ENCODE data around the gene TOGARAM2.

Gene TOGARAM2

DNA sequence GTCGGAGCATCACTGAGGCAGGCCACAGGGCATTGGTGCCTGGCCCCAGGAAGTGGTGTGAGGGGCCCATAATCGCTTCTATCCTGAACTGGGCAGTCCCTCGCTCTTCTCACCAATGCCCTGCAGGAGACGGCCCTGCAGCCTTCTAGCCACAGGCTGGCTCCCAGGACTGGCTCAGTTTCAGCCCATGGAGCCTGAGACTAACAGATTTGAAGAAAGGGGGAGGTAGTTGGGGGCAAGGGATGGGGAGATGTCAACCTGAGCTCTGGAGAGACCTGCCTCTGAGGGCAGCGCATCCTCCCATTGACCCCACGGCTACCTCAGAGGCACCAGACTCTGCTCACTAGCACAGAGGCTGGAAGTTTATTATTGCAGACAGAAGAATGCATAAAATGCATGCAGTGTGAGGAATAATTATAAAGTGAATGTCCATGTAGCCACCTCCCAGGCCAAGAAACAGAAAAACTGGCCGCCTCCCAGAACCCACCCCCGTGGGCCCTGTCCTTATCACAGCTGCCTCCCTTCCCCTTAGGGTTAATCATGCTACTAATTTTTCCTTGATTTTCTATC lies 1.4 kb downstream of the TOGARAM2 start:
- no CpG with 5 or more reads among the region's 8 CpGs for WGBS (ENCODE audit: extremely low coverage, insufficient coverage, insufficient read length)
- H3K36me3 ChIP-seq (ENCODE audit: control insufficient read depth in 1 of 2, insufficient read depth in 2 of 2, low read length in 2 of 2): no peaks in the 10 kb centered on the region
- H2BK120ac ChIP-seq (ENCODE audit: insufficient read depth, low read length, poor library complexity): no peak overlapping the region
- H2BK5ac ChIP-seq (ENCODE audit: low read depth, low read length, poor library complexity): no peak overlapping the region
- no peak overlapping the region for H2BK12ac ChIP-seq (ENCODE audit: low read length)
- no peak overlapping the region for H2AFZ ChIP-seq (ENCODE audit: insufficient read depth, low read length, poor library complexity)
- no peaks in the 10 kb centered on the region for H3K79me2 ChIP-seq (ENCODE audit: control insufficient read depth, insufficient read depth, low read length, poor library complexity)
- no peak overlapping the region for H3K18ac ChIP-seq (ENCODE audit: low read length)
- no peak overlapping the region for H3K27ac ChIP-seq (ENCODE audit: low read depth, low read length)
- H4K8ac ChIP-seq (ENCODE audit: low read depth, low read length): no peak overlapping the region
- H3K4me1 ChIP-seq (ENCODE audit: control insufficient read depth in 1 of 2, insufficient read depth in 2 of 2, low read length in 2 of 2): no peaks in the 10 kb centered on the region
- peaks cover 1% of the 10 kb centered on the region for H3K9me3 ChIP-seq (ENCODE audit: insufficient read depth, low read depth, low read length)
- H3K4ac ChIP-seq (ENCODE audit: low read depth, low read length): no peak overlapping the region
- no peak overlapping the region for H3K4me3 ChIP-seq (ENCODE audit: low read depth, low read length)
- H3K9ac ChIP-seq (ENCODE audit: low read length): no peak overlapping the region
- no peak overlapping the region for H4K91ac ChIP-seq (ENCODE audit: low read depth, low read length)
- H3K4me2 ChIP-seq (ENCODE audit: low read length): no peak overlapping the region
- no peaks in the 10 kb centered on the region for H3K27me3 ChIP-seq (ENCODE audit: insufficient read depth, low read length)
- H2AK5ac ChIP-seq (ENCODE audit: low read length): no peak overlapping the region
- H4K12ac ChIP-seq (ENCODE audit: low read depth, low read length): no peak overlapping the region
- H3K23ac ChIP-seq (ENCODE audit: low read length): no peak overlapping the region
- H3K79me1 ChIP-seq (ENCODE audit: low read length): no peaks in the 10 kb centered on the region
- DNase-seq: peak in 1 of 2 donors; percentile 48
- no peak overlapping the region for H3K14ac ChIP-seq (ENCODE audit: low read length)

DNA sequence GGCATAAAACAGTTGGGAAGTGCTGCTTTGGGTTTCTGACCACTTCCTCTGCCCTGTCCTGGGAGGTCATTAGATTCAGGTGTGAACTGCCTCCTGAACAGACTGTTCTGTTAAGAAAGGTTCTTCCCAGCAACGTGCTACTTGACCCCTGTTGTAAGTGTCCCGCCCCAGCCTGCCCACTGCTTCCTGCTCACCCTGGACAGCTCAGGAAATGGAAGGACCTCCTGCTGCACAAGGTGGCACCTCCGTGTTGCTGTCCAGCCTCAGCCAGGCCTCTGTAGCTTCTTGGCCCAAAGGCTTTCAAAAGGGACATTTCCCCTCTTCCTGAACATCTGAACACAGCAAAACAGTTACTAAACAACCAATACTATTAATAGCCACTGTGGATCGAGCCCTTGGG lies 5.3 kb downstream of the TOGARAM2 start:
- DNase-seq: no peak
- Histone ChIP-seq H4K12ac (ENCODE audit: low read depth, low read length) (no peak overlapping the region), H3K27ac (ENCODE audit: low read depth, low read length) (no peak overlapping the region), H3K9me3 (ENCODE audit: insufficient read depth, low read depth, low read length) (peaks cover 1% of the 10 kb centered on the region), H2BK120ac (ENCODE audit: insufficient read depth, low read length, poor library complexity) (no peak overlapping the region), H3K36me3 (ENCODE audit: control insufficient read depth in 1 of 2, insufficient read depth in 2 of 2, low read length in 2 of 2) (no peaks in the 10 kb centered on the region), H3K4me2 (ENCODE audit: low read length) (no peak overlapping the region), H3K18ac (ENCODE audit: low read length) (no peak overlapping the region), H3K14ac (ENCODE audit: low read length) (no peak overlapping the region), H4K91ac (ENCODE audit: low read depth, low read length) (no peak overlapping the region), H2BK5ac (ENCODE audit: low read depth, low read length, poor library complexity) (no peak overlapping the region), H2BK12ac (ENCODE audit: low read length) (no peak overlapping the region), H3K79me1 (ENCODE audit: low read length) (no peaks in the 10 kb centered on the region), H3K27me3 (ENCODE audit: insufficient read depth, low read length) (no peaks in the 10 kb centered on the region), H3K4me1 (ENCODE audit: control insufficient read depth in 1 of 2, insufficient read depth in 2 of 2, low read length in 2 of 2) (no peaks in the 10 kb centered on the region), H3K9ac (ENCODE audit: low read length) (no peak overlapping the region), H3K4ac (ENCODE audit: low read depth, low read length) (no peak overlapping the region), H3K23ac (ENCODE audit: low read length) (no peak overlapping the region), H3K79me2 (ENCODE audit: control insufficient read depth, insufficient read depth, low read length, poor library complexity) (no peaks in the 10 kb centered on the region), H2AFZ (ENCODE audit: insufficient read depth, low read length, poor library complexity) (no peak overlapping the region), H4K8ac (ENCODE audit: low read depth, low read length) (no peak overlapping the region), H2AK5ac (ENCODE audit: low read length) (no peak overlapping the region), H3K4me3 (ENCODE audit: low read depth, low read length) (no peak overlapping the region)
- no CpG with 5 or more reads among the region's 4 CpGs for WGBS (ENCODE audit: extremely low coverage, insufficient coverage, insufficient read length)

DNA sequence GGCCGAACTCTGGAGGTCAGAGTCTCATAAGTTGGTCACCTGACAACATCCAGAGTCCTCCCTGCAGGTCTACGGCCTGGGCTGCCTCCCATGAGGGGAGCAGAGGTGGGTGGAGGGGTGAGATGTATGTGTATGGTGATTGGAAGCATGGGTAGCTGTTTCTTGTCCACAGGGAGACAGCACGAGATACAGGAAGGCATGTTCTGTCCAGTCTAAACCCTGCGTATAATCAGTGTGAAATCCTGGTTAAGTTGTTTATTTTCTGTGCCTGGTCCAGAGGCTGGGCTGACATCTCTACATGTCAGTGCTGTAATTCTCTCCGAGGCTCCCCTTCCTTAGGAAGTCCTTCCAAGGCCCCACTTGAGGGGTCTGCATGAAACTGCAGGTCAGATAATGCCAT lies 8.9 kb downstream of the TOGARAM2 start:
- H3K14ac ChIP-seq (ENCODE audit: low read length): no peak overlapping the region
- no peak for DNase-seq
- no peak overlapping the region for H2BK120ac ChIP-seq (ENCODE audit: insufficient read depth, low read length, poor library complexity)
- no peak overlapping the region for H3K18ac ChIP-seq (ENCODE audit: low read length)
- H3K4me3 ChIP-seq (ENCODE audit: low read depth, low read length): no peak overlapping the region
- no peaks in the 10 kb centered on the region for H3K79me1 ChIP-seq (ENCODE audit: low read length)
- no peaks in the 10 kb centered on the region for H3K4me1 ChIP-seq (ENCODE audit: control insufficient read depth in 1 of 2, insufficient read depth in 2 of 2, low read length in 2 of 2)
- no peak overlapping the region for H2AFZ ChIP-seq (ENCODE audit: insufficient read depth, low read length, poor library complexity)
- no peaks in the 10 kb centered on the region for H3K36me3 ChIP-seq (ENCODE audit: control insufficient read depth in 1 of 2, insufficient read depth in 2 of 2, low read length in 2 of 2)
- H4K12ac ChIP-seq (ENCODE audit: low read depth, low read length): no peak overlapping the region
- WGBS (ENCODE audit: extremely low coverage, insufficient coverage, insufficient read length): no CpG with 5 or more reads among the region's 5 CpGs
- no peak overlapping the region for H3K27ac ChIP-seq (ENCODE audit: low read depth, low read length)
- no peak overlapping the region for H4K8ac ChIP-seq (ENCODE audit: low read depth, low read length)
- H3K4me2 ChIP-seq (ENCODE audit: low read length): no peak overlapping the region
- no peaks in the 10 kb centered on the region for H3K9me3 ChIP-seq (ENCODE audit: insufficient read depth, low read depth, low read length)
- no peak overlapping the region for H2BK12ac ChIP-seq (ENCODE audit: low read length)
- H2BK5ac ChIP-seq (ENCODE audit: low read depth, low read length, poor library complexity): no peak overlapping the region
- no peak overlapping the region for H3K4ac ChIP-seq (ENCODE audit: low read depth, low read length)
- no peak overlapping the region for H4K91ac ChIP-seq (ENCODE audit: low read depth, low read length)
- no peaks in the 10 kb centered on the region for H3K27me3 ChIP-seq (ENCODE audit: insufficient read depth, low read length)
- H3K23ac ChIP-seq (ENCODE audit: low read length): no peak overlapping the region
- H2AK5ac ChIP-seq (ENCODE audit: low read length): no peak overlapping the region
- no peak overlapping the region for H3K9ac ChIP-seq (ENCODE audit: low read length)
- no peaks in the 10 kb centered on the region for H3K79me2 ChIP-seq (ENCODE audit: control insufficient read depth, insufficient read depth, low read length, poor library complexity)

DNA sequence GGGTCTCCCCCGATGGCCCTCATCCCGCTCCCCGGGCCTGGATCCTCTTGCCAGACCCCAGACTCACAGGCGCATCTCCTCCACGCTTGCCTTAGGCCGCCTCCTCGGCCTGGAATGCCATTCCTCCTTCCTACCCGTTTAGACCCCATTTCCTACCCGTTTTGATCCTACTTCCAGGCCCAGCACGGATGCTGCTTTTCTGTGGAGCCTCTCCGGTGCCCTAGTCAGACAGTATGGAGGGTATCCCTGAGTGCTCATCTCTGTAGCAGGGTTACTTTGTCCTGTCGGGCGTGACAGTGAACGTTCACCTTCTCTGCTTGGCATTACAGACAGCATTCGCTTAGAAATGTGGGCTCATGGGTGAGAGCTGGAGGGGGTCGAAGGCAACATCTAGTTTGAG lies 9.3 kb downstream of the TOGARAM2 start:
- no CpG with 5 or more reads among the region's 16 CpGs for WGBS (ENCODE audit: extremely low coverage, insufficient coverage, insufficient read length)
- H3K79me2 ChIP-seq (ENCODE audit: control insufficient read depth, insufficient read depth, low read length, poor library complexity): no peaks in the 10 kb centered on the region
- no peaks in the 10 kb centered on the region for H3K36me3 ChIP-seq (ENCODE audit: control insufficient read depth in 1 of 2, insufficient read depth in 2 of 2, low read length in 2 of 2)
- no peak overlapping the region for H3K14ac ChIP-seq (ENCODE audit: low read length)
- H3K9me3 ChIP-seq (ENCODE audit: insufficient read depth, low read depth, low read length): no peaks in the 10 kb centered on the region
- no peak overlapping the region for H4K8ac ChIP-seq (ENCODE audit: low read depth, low read length)
- no peaks in the 10 kb centered on the region for H3K79me1 ChIP-seq (ENCODE audit: low read length)
- H2AK5ac ChIP-seq (ENCODE audit: low read length): no peak overlapping the region
- H2AFZ ChIP-seq (ENCODE audit: insufficient read depth, low read length, poor library complexity): no peak overlapping the region
- H2BK12ac ChIP-seq (ENCODE audit: low read length): no peak overlapping the region
- H3K18ac ChIP-seq (ENCODE audit: low read length): no peak overlapping the region
- H2BK5ac ChIP-seq (ENCODE audit: low read depth, low read length, poor library complexity): no peak overlapping the region
- H2BK120ac ChIP-seq (ENCODE audit: insufficient read depth, low read length, poor library complexity): no peak overlapping the region
- no peak overlapping the region for H3K4me3 ChIP-seq (ENCODE audit: low read depth, low read length)
- H3K4me1 ChIP-seq (ENCODE audit: control insufficient read depth in 1 of 2, insufficient read depth in 2 of 2, low read length in 2 of 2): no peaks in the 10 kb centered on the region
- no peak overlapping the region for H3K23ac ChIP-seq (ENCODE audit: low read length)
- no peak overlapping the region for H3K4me2 ChIP-seq (ENCODE audit: low read length)
- H4K12ac ChIP-seq (ENCODE audit: low read depth, low read length): no peak overlapping the region
- no peak overlapping the region for H3K4ac ChIP-seq (ENCODE audit: low read depth, low read length)
- no peak overlapping the region for H4K91ac ChIP-seq (ENCODE audit: low read depth, low read length)
- H3K9ac ChIP-seq (ENCODE audit: low read length): no peak overlapping the region
- no peaks in the 10 kb centered on the region for H3K27me3 ChIP-seq (ENCODE audit: insufficient read depth, low read length)
- no peak for DNase-seq
- H3K27ac ChIP-seq (ENCODE audit: low read depth, low read length): no peak overlapping the region
